CD1c-positive myeloid dendritic cell (primary cell): ENCODE measurements around the gene BCAR3.

Experiments
- DNase-seq: peaks from one replicate; pipeline ENCODE4 v3.0.0-alpha.2; 2016; ENCODE audit errors: extremely low spot score

The BCAR3 gene

GRCh38 chr1:93638981-93639380, 42.7 kb downstream of the BCAR3 start:
- no peak for DNase-seq

- DNase-seq = no peak
Observed at GRCh38 chr1:93638307-93638847, 43.3 kb downstream of the BCAR3 start.

GRCh38 chr1:93636712-93637111, 44.9 kb downstream of the BCAR3 start:
- DNase-seq = no peak

- DNase-seq = no peak
Observed at GRCh38 chr1:93635614-93636543, 45.8 kb downstream of the BCAR3 start.

GRCh38 chr1:93633313-93633712, 48.3 kb downstream of the BCAR3 start:
- no peak for DNase-seq

- no peak for DNase-seq
Observed at GRCh38 chr1:93631626-93632365, 49.8 kb downstream of the BCAR3 start.

- no peak for DNase-seq
Observed at GRCh38 chr1:93630168-93630567, 51.5 kb downstream of the BCAR3 start.

- DNase-seq = peak; percentile 80
Observed at GRCh38 chr1:93629101-93630059, 52.3 kb downstream of the BCAR3 start.

GRCh38 chr1:93628681-93629080, 53.0 kb downstream of the BCAR3 start:
- DNase-seq = no peak

- DNase-seq = no peak
Observed at GRCh38 chr1:93625582-93626327, 55.9 kb downstream of the BCAR3 start.

- DNase-seq = no peak
Observed at GRCh38 chr1:93623875-93624274, 57.8 kb downstream of the BCAR3 start.

GRCh38 chr1:93623436-93623835, 58.2 kb downstream of the BCAR3 start:
- DNase-seq = no peak

GRCh38 chr1:93621246-93621645, 60.4 kb downstream of the BCAR3 start:
- no peak for DNase-seq

- no peak for DNase-seq
Observed at GRCh38 chr1:93620841-93621210, 60.8 kb downstream of the BCAR3 start.

GRCh38 chr1:93620172-93620840, 61.3 kb downstream of the BCAR3 start:
- DNase-seq = no peak

GRCh38 chr1:93619507-93620171, 62.0 kb downstream of the BCAR3 start:
- DNase-seq = no peak

- DNase-seq = no peak
Observed at GRCh38 chr1:93617670-93618499, 63.8 kb downstream of the BCAR3 start.

- DNase-seq = no peak
Observed at GRCh38 chr1:93616996-93617669, 64.5 kb downstream of the BCAR3 start.
